ENCODE measurements around the gene CPN1.
"Not testable (repeated sequence)": the region's sequence is repeated elsewhere in the genome, so short reads cannot be mapped to it uniquely, and the experiment has no call there.

The CPN1 gene

GRCh38 chr10:100081075-100082001 lies at the start of gene CPN1:
Gene CPN1 (minus strand): TSS chr10:100081869. CDS start chr10:100081625, 244 bp downstream.
- DNase-seq (ENCODE audit: low read depth), result no peak
- no peak within 1 kb of the TSS for H3K4me3 ChIP-seq (ENCODE audit: low read length)
- no peak for TF ChIP-seq CTCF (IDR thresholded peaks at IDR 0.05; ENCODE audit: insufficient read depth, low read depth, low read length, missing control alignments)

GRCh38 chr10:100130831-100131230 lies 49.2 kb upstream of the CPN1 start:
- no peak for DNase-seq (ENCODE audit: low read depth)
- TF ChIP-seq CTCF (IDR thresholded peaks at IDR 0.05; ENCODE audit: insufficient read depth, low read depth, low read length, missing control alignments), result no peak

GRCh38 chr10:100129424-100129823 lies 47.8 kb upstream of the CPN1 start:
- no peak for DNase-seq (ENCODE audit: low read depth)

More at GRCh38 chr10:100130831-100131230, 49.2 kb upstream of the CPN1 start:
- no peak overlapping the region for H3K4me3 ChIP-seq (ENCODE audit: low read length)

GRCh38 chr10:100128951-100129350 lies 47.3 kb upstream of the CPN1 start:
- TF ChIP-seq CTCF (IDR thresholded peaks at IDR 0.05; ENCODE audit: insufficient read depth, low read depth, low read length, missing control alignments), result no peak
- no peak for DNase-seq (ENCODE audit: low read depth)
- H3K4me3 ChIP-seq (ENCODE audit: low read length), result no peak overlapping the region

More at GRCh38 chr10:100129424-100129823, 47.8 kb upstream of the CPN1 start:
- H3K4me3 ChIP-seq (ENCODE audit: low read length), result no peak overlapping the region
- no peak for TF ChIP-seq CTCF (IDR thresholded peaks at IDR 0.05; ENCODE audit: insufficient read depth, low read depth, low read length, missing control alignments)

- H3K4me3 ChIP-seq (ENCODE audit: low read length); DNase-seq (ENCODE audit: low read depth): not testable (repeated sequence)
These were observed 43.7 kb upstream of the CPN1 start for GRCh38 chr10:100125335-100125734.

GRCh38 chr10:100124097-100124496 lies 42.4 kb upstream of the CPN1 start:
- no peak overlapping the region for H3K4me3 ChIP-seq (ENCODE audit: low read length)
- no peak for TF ChIP-seq CTCF (IDR thresholded peaks at IDR 0.05; ENCODE audit: insufficient read depth, low read depth, low read length, missing control alignments)

GRCh38 chr10:100122780-100123179 lies 41.1 kb upstream of the CPN1 start:
- H3K4me3 ChIP-seq (ENCODE audit: low read length), result no peak overlapping the region
- no peak for DNase-seq (ENCODE audit: low read depth)
- TF ChIP-seq CTCF (IDR thresholded peaks at IDR 0.05; ENCODE audit: insufficient read depth, low read depth, low read length, missing control alignments), result no peak

More at GRCh38 chr10:100124097-100124496, 42.4 kb upstream of the CPN1 start:
- no peak for DNase-seq (ENCODE audit: low read depth)

Measured in epithelial cell of esophagus (primary cell).